ENCODE data around the gene TPBG.

- TF ChIP-seq POLR2A (IDR thresholded peaks at IDR 0.05) = no peak
- TF ChIP-seq CTCF (IDR thresholded peaks at IDR 0.05) = no peak
These were observed 52.2 kb downstream of the TPBG start for GRCh38 chr6:82415820-82416219.
